Neutrophil (primary cell): ENCODE measurements around the gene EME1.

ENCODE experiments used
- H3K27ac ChIP-seq: fragments of 200-600 bp; sonication (generic); 2 replicates; pipeline ENCODE4 v1.5.1; 2016; ENCODE audit warnings: mild to moderate bottlenecking, moderate library complexity
- H3K27me3 ChIP-seq: fragments of 200-600 bp; sonication (generic); 2 replicates; pipeline ENCODE4 v1.6.0; 2016; ENCODE audit warnings: mild to moderate bottlenecking
- H3K36me3 ChIP-seq: fragments of 200-600 bp; sonication (generic); 2 replicates; pipeline ENCODE4 v1.5.1; 2017
- H3K4me1 ChIP-seq, 2 experiments: fragments of 200-600 bp in 1 of 2; sonication (generic) in 1 of 2; 1 replicate in 1 of 2; 2 replicates in 1 of 2; pipeline versions ENCODE4 v1.5.1 to v1.6.1; 2013 to 2016; ENCODE audit warnings: low read depth in 1 of 2, low read length in 1 of 2, mild to moderate bottlenecking in 1 of 2, moderate library complexity in 1 of 2; ENCODE audit not compliant: control insufficient read depth in 1 of 2, insufficient read depth in 1 of 2
- H3K4me3 ChIP-seq, 2 experiments: fragments of 200-600 bp in 1 of 2; sonication (generic) in 1 of 2; 1 replicate in 1 of 2; 2 replicates in 1 of 2; pipeline ENCODE4 v1.5.1; 2013 to 2016; ENCODE audit warnings: low read depth in 1 of 2, low read length in 1 of 2, mild to moderate bottlenecking in 1 of 2, moderate library complexity in 1 of 2
- H3K9me3 ChIP-seq: fragments of 200-600 bp; sonication (generic); 2 replicates; pipeline ENCODE4 v1.5.1; 2016
- TF ChIP-seq, protein P1 (sequence below): fragments of 200-600 bp; sonication (generic); IDR thresholded peaks from 2 replicates; pipeline ENCODE4 v1.5.1; 2016; ENCODE audit warnings: antibody characterized with exemption

Gene EME1

DNA sequence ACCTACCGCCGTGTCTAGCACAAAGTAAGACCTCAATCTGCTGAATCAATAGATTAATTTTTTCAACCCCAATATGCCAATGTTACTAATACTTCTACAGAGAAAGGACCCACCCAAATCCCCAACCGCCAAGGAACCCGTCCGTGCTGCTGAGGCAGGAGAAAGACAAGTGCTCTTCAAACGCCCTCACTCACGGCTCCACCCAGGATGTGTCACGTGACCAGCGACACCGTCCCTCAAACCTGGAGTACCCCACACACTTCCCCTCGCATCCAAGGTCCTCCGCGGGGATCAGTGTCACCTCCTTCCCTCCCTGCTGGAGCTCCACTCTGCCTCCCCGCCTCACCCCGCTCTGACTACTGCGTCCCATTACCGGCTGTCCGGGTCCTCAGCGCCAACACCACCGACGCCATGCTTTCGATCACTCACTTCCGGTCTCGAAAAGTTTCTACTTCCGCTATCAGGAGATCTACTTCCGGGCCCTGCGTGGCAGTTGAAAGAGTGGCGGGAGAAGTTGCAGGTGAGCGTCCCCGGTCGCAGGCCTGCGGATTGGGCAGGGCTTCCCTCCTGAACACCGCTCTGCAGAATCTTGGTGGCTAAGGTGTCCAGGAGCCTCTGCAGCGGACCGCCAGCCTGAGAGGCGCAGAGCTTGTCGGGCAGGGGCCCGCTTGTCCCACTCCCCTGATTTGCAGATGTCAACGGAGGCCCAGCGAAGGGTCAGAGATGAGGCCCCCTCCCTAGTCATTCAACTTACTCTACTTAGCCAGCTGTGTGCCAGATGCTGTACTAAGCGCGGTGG is at the start of gene EME1, which contains the start of gene MRPL27:
EME1 (plus strand) TSS at position 472 of the 799 bp plus-strand sequence. CDS start 1,980 bp downstream, outside the sequence.
MRPL27 (minus strand) TSS at position 427 of the 799 bp plus-strand sequence; CDS start at position 413, 14 bp downstream.
- H3K9me3 ChIP-seq, result no peaks in the 10 kb centered on the region
- peaks cover 24% of the 10 kb centered on the region for H3K36me3 ChIP-seq
- H3K4me3 ChIP-seq, result peak within 1 kb of the TSS; percentile 95 to 99
- H3K27ac ChIP-seq, result peak within 1 kb of the TSS; percentile 85
- H3K4me1 ChIP-seq, result peaks cover 12 to 17% of the 10 kb centered on the region in 2 experiments
- TF ChIP-seq, protein P1, sequence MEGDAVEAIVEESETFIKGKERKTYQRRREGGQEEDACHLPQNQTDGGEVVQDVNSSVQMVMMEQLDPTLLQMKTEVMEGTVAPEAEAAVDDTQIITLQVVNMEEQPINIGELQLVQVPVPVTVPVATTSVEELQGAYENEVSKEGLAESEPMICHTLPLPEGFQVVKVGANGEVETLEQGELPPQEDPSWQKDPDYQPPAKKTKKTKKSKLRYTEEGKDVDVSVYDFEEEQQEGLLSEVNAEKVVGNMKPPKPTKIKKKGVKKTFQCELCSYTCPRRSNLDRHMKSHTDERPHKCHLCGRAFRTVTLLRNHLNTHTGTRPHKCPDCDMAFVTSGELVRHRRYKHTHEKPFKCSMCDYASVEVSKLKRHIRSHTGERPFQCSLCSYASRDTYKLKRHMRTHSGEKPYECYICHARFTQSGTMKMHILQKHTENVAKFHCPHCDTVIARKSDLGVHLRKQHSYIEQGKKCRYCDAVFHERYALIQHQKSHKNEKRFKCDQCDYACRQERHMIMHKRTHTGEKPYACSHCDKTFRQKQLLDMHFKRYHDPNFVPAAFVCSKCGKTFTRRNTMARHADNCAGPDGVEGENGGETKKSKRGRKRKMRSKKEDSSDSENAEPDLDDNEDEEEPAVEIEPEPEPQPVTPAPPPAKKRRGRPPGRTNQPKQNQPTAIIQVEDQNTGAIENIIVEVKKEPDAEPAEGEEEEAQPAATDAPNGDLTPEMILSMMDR, result peak; percentile 18
- H3K27me3 ChIP-seq, result no peaks in the 10 kb centered on the region

GRCh38 chr17:50325906-50326305 is 47.1 kb upstream of the EME1 start:
- Histone ChIP-seq H3K4me1 (no peaks in the 10 kb centered on the region), H3K4me3 (no peak overlapping the region)

DNA sequence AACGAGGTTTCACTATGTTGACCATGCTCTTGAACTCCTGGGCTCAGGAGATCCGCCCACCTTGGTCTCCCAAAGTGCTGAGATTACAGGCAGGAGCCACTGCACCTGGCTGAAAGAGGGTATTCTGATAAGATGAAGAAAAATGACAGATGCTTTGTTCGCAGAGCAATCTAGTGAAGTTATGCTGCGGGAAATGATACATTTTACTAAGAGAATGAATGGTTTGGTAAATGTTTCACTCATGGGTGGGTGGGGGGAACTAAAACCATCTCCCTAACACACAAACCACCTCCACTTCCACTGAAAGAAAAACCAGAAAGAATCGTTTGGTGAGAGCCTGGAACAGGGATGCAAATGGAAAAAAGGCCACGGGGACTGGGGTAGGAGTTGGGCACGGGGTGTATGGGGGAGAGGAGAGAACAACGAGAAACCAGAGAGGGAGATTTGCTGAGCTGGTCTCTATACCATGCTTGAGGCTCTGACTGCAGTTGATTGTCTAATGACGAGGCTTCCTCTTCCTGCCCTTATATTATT is 46.1 kb upstream of the EME1 start:
- H3K27ac ChIP-seq, result no peak overlapping the region
- TF ChIP-seq, protein P1, result no peak
- no peaks in the 10 kb centered on the region for H3K36me3 ChIP-seq
- no peak overlapping the region for H3K4me3 ChIP-seq
- H3K27me3 ChIP-seq, result peaks cover 13% of the 10 kb centered on the region
- no peaks in the 10 kb centered on the region for H3K9me3 ChIP-seq
- no peaks in the 10 kb centered on the region for H3K4me1 ChIP-seq

More at GRCh38 chr17:50325906-50326305, 47.1 kb upstream of the EME1 start:
- Histone ChIP-seq H3K9me3 (no peaks in the 10 kb centered on the region), H3K36me3 (no peaks in the 10 kb centered on the region), H3K27me3 (peaks cover 3% of the 10 kb centered on the region), H3K27ac (no peak overlapping the region)
- TF ChIP-seq, protein P1, result no peak

DNA sequence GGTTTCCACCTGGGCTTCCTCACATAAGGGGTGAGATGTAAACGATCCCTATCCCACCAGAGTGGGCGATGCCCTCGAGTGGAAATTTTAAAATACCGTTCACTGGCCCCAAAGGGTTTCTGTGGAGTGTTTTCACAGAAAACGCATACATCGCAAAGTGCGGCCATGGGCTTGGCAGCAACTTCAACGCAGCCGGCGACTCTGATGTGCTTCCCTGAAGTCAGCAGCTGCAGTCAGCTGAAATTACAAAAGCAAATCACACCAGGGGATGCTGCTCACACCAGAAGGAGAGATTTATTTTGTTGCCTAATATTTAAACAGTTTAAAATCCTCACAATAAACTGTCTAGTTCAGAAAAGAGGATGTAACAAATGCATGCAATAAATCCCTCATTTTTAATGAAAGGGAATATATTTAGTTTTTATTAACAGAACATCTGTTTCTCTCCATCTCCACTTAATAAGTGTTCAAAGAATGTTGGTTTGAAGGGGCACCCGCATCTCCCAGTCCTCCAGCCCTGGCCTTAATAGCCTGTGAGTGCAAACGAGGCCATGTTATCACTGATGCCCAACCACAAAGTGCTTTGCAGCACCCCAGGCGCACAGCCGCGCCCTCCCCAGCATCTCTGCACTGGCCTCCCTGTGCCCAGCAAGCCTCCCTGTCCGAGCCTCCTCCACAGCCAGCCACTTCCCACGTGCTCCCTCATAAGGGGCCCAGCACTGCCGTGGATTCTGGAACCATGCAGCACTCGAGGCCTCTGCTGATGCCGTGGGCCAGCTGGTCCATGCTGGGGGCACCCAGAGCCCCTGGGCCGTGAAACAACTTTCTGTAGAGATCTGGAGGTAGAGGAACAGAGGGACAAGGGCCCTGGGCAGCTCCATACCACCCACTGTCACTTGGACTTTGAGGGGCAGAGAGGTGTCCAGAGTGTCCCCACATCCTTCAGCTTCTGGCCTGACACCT is 44.4 kb upstream of the EME1 start:
- Histone ChIP-seq H3K27ac (no peak overlapping the region), H3K4me1 (peaks cover 0 to 5% of the 10 kb centered on the region in 2 experiments), H3K27me3 (peaks cover 30% of the 10 kb centered on the region), H3K36me3 (no peaks in the 10 kb centered on the region), H3K4me3 (no peak overlapping the region), H3K9me3 (no peaks in the 10 kb centered on the region)
- TF ChIP-seq, protein P1, result no peak

DNA sequence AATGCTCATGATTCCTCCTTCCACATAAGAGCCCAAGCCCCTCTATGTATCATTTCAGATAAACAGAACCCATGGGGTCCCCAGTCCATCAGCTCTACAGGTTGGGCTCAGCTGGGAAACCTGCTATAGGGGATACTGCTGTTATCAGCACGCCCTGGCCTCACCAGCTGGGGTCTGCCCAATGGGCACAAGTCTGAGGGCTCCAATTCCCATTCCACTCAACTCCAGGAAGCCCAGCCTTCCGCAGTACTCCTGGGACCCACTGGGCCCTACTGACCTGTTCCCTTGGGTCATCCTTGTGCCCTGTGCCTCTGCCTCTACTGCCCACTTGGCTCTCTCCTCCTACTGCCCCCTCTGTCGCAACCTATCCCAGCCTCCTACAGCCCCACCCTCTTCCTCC is 43.3 kb upstream of the EME1 start:
- Histone ChIP-seq H3K4me1 (peaks cover 0 to 5% of the 10 kb centered on the region in 2 experiments), H3K36me3 (no peaks in the 10 kb centered on the region), H3K27ac (no peak overlapping the region), H3K4me3 (no peak overlapping the region), H3K9me3 (no peaks in the 10 kb centered on the region), H3K27me3 (peaks cover 38% of the 10 kb centered on the region)
- TF ChIP-seq, protein P1, result no peak
